IPS-NIHi11 (cell line): Measurements from ENCODE around the gene NTF4.
A peak's percentile ranks its signal among the peaks of the same experiment; 100 is the strongest.

Experiments
- DNase-seq: peaks from one replicate; pipeline ENCODE4 v3.0.0; 2012; ENCODE audit warnings: mixed read lengths, low spot score

NTF4 gene, protein sequence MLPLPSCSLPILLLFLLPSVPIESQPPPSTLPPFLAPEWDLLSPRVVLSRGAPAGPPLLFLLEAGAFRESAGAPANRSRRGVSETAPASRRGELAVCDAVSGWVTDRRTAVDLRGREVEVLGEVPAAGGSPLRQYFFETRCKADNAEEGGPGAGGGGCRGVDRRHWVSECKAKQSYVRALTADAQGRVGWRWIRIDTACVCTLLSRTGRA

DNA sequence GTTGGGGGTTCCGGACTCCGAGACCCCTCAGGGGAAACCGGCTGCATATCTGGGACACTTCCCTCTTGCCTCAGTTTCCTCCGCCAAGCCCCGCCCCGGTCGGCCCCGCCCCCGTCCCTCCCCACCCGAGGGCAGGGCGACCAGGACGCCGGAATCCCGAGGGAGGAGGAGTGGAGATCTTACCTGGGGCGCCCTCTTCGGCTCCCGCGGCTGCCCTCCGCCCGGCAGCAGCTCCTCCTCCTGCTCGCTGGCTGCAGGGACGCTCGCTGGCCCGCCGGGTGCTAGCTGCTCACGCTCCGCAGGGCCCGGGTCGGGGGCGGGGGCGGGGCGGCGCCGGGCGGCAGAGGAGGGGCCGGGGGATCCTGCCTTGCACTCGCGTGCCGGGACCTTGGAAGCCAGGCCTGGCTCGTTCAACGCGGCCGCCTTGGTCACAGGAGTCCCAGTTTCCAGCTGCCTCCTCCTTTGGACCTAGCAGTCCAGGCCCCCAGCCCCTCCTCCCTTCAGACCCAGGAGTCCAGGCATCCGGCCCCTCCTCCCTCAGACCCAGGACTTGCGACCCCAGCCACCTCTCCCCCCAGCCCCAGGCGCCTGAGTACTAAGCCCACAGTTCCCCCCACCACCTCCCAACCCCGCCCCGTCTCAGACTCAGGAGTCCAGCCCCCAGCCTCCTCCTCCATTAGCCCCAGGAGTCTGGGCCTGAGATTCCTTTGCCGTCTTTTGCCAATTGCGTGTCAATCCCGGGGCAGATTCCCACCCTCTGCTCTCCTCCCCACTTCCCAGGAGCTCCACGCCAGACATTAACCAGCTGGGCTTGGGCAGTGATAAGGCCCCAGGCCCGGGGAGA is at the start of gene NTF4:
Gene NTF4, minus strand, starts transcription at position 51 of the 844 bp plus-strand sequence. CDS start 2,821 bp downstream, outside the sequence.
- peak; percentile 90 for DNase-seq

DNA sequence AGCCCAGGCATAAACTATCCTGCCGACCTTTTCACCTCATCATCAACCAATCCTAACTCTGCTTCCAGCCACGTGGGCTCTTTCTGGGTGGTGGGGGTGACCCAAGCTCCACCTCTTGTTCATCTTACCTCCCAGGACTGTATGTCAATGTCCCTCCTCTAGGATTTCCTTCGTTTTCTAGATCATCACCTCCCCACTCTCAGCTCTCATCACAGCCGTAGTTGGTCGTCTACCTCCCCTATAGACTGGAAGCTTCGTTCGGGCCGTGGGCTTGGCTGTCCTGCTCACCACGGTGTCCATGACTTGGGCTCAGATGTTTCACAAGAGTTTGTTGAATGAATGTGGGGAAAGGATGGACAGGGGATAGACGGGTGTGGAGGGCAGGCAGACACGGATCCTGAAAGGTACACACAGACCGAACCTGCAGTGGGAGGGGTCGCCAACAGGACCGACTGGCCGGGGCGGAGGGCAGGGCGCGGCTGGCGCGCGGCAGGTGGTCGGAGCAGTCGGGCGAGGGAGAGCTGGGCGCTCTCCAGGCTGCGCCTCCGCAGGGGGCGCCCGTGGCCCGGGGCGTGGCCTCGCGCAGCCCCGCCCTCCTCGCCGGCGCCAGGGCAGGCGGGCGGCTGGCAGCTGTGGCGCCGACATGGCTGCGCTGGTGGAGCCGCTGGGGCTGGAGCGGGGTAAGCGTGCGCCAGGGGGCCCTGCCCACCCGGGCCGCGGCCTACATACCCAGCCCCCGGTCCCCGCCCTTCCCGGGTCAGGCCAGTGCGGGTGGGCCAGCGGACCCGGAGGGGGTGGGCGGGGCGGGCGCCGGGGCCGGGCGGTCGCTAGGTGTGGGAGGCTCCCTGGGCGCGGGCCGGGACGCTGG is 49.4 kb upstream of the NTF4 start, which contains the start of gene LIN7B:
Gene LIN7B, plus strand, starts transcription at position 609 of the 868 bp plus-strand sequence. Its CDS starts 35 bp downstream, at position 644.
- peak; percentile 90 for DNase-seq

DNA sequence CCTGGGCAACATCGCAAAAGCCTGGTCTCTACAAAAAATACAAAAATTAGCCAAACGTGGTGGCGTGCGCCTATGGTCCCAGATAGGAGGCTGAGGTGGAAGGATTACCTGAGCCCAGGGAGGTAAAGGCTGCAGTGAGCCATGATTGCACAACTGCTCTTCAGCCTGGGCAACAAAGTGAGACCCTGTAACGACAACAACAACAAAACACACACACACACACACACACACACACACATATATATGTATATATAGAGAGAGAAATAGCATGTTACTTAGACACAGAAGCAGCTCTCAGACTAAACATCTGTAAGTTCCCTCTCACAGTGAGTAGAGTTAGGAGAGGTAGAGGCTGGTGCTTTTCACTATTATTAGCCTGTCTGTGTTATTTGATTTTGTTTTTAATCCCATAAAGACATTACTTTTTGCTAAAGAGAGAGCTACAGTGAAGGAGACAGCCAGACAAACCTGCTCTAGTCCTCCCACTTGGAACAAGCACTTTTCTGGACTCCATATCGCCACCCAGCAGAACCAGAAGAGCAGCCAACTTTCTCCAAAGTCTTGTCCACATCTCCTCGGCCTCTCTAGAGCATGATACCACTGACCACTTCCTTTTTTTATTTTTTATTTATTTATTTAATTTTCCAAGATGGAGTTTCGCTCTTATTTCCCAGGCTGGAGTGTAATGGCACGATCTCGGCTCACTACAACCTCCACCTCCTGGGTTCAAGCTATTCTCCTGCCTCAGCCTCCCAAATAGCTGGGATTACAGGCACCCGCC is 46.8 kb upstream of the NTF4 start:
- DNase-seq = no peak

DNA sequence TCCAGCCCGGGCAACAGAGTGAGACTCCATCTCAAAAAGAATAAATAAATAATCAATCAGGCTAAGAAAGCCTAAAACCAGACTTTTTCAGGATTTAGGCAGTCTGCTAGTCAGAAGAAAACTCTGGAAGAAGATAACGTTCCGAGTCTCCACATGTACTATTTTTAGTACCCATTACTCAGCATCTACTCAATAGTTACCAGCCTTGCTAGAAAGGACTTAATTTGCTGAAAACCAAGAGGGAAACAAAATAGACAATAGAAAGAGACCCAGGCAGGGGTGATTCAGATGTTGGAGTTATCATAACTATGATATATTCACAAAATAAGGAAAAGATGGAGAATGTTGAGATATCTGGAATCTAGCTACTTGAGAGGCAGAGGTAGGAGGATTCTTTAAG is 45.9 kb upstream of the NTF4 start:
- DNase-seq = no peak

DNA sequence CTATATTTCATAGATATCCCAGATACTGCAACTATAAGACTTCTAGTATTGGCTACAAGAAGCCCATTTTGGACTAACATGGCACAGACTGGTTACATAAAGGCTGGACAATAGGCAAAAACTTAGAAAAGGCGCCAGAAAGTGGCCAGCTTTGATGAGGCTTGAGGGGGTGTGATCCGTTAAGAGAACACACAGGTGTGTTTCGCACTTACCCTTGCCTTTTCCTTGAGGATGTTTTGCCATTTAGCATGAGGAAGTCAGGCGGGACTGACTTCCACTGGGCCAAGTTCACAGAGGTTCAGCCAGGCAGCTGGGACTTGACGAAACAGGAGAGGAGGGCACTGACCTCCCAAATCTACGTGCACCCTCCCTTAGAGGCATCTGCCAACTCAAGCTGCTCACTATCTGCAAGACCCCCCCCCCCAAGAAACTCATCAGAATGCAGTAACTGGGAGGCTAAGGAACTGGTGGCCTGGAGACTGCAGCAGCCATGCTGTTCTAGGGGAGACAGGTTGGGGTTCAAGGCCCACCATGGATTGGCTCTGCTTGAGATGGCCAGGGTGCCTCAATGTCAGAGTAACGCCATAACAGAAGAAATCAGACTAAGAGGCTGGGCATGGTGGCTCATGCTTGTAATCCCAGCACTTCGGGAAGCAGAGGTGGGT is 45.1 kb upstream of the NTF4 start:
- DNase-seq = no peak

DNA sequence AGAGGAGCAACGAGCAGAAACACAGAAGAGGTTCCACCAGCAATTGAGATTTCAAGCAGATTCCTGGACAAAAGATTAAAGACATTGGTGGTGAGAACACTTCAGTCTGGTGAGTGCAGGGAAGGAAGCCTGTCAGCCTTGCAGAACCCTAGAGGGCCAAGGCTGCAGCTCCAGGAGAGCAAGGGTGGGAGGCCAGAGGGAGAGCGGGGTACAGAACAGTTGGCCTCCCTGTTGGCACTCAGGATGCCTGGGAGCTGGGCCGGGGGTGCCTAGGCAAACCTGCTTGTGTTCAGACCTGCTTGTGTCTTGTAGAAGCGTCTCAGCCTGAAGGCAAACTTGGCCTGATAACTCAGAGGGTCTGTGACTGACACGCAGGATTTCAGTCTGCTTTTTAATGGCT is 44.4 kb upstream of the NTF4 start:
- DNase-seq = no peak

DNA sequence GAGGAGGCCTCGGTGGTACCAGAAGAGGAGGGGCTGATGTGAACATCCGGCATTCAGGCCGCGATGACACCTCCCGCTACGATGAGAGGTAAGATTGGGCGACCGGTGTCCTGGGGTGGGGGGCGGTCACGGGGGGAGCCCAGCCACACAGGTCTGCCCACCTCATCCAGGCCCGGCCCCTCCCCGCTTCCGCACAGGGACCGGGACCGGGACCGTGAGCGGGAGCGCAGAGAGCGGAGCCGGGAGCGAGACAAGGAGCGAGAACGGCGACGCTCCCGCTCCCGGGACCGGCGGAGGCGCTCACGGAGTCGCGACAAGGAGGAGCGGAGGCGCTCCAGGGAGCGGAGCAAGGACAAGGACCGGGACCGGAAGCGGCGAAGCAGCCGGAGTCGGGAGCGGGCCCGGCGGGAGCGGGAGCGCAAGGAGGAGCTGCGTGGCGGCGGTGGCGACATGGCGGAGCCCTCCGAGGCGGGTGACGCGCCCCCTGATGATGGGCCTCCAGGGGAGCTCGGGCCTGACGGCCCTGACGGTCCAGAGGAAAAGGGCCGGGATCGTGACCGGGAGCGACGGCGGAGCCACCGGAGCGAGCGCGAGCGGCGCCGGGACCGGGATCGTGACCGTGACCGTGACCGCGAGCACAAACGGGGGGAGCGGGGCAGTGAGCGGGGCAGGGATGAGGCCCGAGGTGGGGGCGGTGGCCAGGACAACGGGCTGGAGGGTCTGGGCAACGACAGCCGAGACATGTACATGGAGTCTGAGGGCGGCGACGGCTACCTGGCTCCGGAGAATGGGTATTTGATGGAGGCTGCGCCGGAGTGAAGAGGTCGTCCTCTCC is 43.2 kb upstream of the NTF4 start:
- DNase-seq = no peak

DNA sequence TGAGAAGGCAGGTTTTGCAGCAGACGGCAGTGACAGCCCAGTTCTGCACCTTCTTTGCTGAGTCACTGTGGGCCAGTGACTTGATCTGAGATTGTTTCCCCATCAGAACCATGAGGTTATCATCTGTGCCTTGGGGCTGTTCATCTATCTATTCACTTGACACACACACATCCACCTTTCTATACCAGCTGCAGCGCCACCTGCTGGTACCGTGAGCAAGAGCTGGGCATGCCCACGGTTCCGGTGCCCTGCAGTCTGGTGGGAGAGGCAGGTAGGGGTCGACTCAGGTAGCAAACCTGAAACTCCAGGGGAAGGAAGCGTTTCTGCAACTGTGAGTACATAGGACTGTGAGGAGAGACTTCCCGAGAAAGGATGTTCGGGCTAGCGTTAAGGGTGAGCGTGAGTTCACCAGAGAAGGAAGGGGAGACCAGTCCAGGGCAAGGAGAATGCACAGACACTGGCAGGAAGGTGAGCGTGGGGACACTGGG is 42.1 kb upstream of the NTF4 start:
- peak; percentile 72 for DNase-seq

DNA sequence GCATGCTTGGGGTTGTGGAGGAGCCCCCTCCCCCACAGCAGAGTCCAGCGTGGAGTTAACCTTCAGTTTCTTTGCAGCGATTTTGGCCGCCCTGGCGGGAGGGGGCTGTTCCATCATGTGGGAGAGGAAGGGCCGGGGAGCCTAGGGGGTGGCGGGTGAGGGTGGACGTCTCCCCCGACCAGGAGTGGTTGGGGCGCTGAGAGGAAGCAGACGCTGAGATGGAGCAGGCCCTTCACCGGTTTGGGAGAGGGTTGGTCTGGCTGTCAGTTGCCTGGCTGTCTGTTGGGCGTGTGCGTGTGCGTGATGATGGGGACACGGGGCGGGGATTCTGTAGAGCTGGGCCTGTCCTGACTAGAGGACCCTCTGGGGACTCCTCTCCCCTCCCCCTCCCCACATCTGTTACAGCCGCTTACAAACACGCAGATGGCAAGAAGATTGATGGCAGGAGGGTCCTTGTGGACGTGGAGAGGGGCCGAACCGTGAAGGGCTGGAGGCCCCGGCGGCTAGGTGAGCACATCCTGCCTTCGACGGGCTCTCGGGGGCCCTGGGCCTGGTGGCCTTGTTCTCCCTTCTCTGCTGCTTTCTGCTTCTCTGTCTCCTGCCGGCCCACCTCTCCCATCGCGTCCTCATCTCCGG is 39.7 kb upstream of the NTF4 start:
- no peak for DNase-seq

DNA sequence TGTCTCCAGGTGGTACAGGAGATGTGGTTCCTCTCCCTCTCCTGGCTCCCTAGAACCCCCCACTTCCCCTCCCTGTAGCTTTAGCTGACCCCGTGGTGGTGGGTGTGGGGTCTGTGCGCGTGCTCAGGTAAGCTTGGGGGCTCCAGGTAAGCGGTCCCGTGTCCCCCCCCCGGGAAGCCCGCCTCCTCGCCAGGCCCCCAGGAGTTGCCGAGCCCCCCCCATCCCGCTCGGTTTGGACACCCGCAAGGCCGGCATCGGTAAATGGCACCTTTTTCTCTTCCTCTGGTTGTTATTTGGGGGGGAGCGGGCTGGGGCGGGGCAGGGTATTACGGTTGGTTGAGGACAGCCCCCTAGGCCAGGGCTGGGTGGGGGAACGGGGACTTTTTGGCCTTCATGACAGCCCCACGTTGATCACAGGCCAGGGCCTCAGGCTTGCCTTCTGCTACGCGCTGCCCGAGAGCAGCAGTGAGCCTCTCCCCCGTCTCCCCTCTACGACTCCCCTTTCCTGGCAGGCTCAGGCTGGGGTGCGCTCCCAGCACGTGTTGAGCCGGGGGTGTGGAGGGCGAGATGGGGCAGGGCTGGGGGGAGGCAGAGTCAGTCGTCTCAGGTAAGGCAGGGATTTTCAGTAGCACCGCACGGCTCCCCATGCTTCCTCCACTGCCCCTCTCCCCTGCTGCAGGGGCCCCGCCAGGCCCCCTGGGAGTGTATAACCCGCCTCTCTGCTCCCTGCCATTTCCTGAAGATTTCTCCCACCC is 38.9 kb upstream of the NTF4 start:
- DNase-seq = no peak

DNA sequence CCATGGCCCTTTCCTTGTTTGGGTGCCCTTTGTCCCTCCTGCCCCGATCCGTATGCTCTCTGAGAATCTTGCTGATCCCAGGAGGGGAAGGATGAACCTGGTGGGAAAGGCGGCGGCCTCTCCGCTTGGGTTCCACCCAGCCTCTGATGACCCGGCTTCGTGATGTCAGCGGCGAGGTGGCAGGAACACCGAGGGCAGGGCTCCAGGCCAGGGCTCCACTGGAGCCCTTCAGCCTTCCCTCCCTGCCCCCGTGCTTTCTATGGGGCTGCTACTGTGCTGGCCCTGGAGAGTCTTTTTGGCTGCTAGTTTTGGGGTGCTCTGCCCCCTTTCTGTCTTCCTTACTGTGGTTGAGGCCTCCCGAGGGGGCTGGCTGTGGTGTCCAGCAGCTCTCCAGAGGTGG is 37.7 kb upstream of the NTF4 start:
- no peak for DNase-seq

DNA sequence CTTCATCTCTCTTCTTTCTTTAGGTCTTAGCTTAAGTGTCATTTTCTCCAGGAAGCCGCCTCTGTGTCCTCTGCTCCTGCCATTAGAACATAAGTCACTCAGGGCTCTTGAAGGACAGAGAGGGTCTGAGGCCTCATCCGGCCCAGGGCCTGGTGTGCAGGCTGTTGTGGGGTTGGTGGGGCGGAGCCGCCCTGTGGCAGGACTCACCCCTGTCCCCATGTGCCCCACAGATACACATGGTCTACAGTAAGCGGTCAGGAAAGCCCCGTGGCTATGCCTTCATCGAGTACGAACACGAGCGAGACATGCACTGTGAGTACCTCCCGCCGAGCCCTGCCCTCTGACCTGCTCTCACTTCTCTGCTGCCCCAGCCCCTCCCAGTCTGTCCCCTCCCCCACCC is 36.5 kb upstream of the NTF4 start:
- DNase-seq = no peak

DNA sequence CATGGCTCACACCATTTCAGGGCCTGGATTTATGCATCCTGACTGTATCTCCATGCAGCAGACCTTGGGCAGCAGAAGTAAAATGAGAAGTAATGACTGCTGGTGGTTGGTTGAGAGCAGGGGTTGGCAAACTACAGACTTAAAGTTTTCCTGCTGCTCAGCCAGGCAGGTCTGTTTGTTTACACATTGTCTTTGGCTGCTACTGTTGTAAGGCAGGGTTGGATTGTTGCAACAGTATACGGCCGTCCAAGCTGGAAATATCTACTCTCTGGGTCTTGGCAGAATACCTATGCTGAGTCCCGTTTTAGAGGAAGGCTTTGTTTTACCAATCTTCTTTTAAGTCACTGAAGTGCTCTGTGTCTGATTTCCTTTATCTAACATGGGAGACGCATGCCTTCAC is 34.2 kb upstream of the NTF4 start:
- DNase-seq = no peak

DNA sequence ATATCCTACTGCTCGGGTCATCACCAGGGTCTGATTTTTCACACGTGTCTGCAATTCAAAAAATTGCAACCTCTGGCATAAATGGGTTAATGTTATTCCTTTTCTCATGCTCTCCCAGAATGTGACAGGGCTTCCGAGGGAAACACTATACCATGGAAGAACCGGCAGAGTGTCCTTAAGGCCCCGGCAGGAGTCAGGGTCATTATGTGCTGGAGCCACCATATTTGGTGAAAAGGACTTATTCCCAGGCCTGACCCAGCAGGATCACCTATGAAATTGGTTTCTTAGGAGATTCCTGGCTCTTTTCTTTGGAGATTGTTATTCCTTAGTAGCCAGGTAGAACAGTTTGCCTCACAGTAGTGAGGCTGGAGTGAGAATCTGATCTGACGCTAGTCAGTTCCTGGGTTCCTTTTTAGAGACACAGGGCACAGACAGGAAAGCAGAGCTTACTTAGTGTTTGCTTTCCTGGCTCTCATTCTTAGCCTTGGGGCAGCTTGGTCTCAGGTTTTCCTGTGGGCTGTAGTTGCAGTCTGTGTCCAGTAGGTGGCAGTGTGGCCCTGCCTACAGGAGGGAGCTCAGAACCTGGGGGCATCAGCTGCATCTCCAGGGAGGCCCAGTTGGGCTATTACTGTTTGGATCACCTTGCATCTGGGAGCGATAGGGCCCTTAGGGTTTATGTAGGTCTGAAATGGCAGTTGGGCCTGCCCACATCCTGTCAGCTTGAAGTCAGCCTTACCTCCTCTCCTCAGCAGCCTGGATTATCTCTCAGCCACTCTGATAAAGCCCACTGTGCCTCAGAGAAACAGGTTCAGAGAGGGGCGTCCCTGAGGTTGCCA is 33.1 kb upstream of the NTF4 start:
- DNase-seq = peak; percentile 86

DNA sequence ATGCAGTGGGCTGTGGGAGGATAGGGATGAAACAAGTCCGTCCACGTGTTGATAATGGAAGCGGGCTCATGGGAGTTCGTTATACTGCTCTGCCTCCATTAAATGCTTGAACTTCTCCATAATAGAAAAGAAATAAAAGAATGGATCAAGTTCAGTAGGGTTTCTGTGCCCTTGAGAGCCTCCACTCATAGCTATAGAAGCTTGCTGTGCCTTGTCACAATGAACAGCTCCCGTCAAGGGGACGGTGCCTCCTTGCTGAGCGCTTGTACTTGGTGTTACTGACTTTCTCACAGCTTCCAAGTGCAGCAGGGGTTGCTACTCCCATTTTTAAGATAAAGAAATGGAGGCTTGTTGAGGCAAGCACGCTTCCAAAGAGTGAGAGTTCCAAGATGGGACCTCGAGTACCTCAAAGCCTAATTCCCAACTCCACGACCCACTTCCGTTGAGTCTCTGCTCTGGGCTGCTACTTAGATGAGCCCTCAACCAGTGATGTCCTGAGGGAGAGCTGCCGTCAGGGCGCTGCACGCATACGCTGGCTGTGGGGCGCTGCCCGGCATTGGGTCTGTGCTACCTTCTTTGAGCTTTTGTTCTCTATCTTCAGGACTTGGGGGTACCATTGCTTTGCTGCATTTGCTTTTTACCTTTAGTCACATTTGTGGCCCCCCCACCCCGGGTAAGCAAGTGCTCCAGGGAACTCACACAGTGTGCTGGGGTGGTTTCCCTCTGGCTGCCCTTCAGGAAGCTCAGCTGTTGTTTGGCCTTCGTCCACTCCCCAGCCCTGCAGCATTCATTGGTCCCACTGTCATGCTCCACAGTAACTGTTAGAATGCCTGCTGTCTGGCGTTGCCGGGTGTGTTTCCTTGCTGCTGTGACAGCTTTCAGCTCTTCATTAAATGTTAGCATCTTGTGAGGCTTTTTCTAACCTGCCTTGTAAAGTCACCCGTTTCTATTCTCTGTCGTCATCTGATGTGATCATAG is 30.2 kb upstream of the NTF4 start:
- DNase-seq = no peak

DNA sequence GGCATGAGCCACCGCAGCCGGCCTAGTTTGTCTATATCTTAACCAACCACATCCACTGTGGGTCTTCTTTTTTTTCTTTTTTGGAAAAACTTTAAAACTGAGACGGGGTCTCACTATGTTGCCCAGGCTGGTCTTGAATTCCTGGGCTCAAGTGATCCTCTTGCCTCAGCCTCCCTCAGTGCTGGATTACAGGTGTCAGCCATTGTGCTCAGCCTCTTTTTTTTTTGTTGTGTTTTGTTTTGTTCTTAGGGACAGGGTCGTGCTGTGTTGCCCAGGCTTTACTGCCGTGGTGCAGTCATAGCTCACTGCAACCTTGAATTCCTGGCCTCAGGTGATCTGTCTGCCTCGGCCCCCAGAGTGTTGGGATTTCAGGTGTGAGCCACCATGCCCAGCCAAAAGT is 28.1 kb upstream of the NTF4 start:
- DNase-seq = no peak
